ENCODE measurements around the gene SYT14. TPM values are rescaled to one million over a fixed set of nuclear protein-coding genes. Genes with fewer than 3 reads are reported as not detected.
"Not testable (repeated sequence)": the region's sequence is repeated elsewhere in the genome, so short reads cannot be mapped to it uniquely, and the experiment has no call there.

Gene SYT14
- total RNA-seq, 1 experiment from 2014 or later = 6.1 TPM

DNA sequence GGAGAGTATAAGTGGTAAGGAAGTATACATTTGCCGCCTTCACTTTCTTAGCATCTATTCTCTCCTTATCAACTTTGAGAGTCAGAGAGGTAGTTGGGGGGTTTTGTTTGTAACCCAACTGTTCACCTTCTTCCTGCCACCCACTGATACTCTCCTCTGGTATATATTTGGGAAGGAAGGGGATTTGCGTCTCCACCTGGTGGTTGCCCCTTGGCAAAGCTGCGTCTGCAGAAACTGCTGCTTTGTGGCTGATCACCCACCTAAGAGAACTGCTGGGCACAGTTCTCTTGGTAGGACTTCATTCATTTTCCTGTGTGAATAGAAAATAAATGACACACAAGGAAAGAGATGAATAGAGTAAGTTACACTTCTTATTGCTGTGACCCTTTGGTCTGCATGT is 87.0 kb downstream of the SYT14 start:
- DNase-seq (ENCODE audit: low read depth) = no peak

DNA sequence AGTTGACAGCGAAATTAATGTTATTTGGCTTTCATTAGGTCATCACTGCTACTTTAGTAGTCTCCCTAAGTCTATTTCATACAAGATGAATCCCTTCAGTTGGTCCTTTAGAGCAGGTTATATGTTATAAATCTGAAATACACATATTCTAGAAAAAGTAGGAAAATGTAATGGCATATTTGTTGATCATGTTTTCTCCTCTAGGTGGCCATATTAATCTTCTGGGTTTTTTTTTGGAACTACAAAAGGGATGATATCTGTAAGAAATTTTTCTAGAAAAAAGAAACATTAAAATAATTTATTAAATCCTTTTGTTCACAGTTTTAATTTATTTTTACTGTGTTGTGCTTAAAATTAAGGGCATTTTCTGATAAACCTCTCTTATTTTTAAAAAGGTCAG is 87.9 kb downstream of the SYT14 start:
- DNase-seq (ENCODE audit: low read depth) = no peak

DNA sequence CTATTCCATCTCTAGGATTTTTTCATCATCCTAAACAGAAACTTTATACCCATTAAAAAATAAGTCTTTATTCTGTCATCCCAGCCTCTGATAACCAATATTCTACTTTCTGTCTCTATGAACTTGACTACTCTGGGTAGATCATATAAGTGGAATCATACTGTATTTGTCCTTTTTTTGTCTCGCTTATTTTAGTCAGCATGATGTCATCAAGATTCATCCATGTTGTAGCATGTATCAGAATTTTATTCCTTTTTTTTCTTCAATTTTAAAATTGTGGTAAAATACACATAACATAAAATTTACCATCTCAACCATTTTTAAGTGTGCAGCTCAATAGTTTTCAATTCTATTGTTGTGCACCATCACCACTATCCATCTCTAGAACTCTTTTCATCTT is 90.0 kb downstream of the SYT14 start:
- DNase-seq (ENCODE audit: low read depth) = no peak

DNA sequence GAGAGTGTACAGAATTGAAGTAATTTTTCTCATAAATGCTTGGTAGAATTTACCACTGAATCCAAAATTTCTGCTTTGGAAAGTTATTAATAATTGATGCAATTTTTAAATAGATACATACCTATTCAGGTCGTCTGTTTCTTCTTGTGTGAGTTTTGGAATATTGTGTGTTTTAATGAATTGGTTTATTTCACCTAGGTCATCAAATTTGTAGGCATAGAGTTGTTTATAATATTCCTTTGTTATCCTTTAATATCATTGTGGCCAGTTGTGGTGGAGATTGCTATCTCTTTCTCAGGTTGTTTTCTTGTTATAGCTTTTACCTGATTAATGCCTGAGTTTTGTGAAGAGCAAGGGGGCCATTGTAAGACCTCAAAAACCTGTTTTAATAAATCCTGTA is 93.5 kb downstream of the SYT14 start:
- DNase-seq (ENCODE audit: low read depth) = no peak

DNA sequence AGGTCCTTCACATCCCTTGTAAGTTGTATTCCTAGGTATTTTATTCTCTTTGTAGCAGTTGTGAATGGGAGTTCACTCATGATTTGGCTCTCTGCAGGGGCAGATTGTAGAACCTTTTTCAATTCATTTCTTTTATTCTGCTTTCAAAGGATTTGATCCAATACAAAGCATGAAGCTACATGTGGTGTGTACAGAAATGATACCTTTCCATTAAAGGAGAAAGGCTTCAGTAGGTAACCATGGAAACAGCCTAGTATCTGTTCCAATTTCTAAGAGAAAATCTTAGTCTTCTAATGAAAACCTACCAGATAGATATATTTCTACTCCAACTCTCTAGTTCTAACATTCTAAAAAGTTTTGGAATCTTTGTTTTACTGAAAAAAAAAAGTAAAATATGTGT is 105.0 kb downstream of the SYT14 start:
- no peak for DNase-seq (ENCODE audit: low read depth)

DNA sequence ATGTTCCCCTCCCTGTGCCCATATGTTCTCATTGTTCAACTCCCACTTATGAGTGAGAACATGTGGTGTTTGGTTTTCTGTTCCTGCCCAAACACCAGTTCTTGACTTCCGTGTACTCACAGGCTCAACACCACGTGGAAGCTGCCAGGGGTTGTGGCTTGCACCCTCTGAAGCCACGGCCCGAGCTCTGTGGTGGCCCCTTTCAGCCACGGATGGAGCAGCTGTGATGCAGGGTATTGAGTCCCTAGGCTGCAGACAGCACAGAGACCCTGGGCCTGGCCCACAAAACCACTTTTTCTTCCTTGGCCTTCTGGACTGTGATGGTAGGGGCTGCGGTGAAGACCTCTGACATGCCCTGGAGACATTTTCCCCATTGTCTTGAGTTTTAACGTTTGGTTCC is 111.6 kb downstream of the SYT14 start:
- peak; percentile 32 for DNase-seq (ENCODE audit: low read depth)

DNA sequence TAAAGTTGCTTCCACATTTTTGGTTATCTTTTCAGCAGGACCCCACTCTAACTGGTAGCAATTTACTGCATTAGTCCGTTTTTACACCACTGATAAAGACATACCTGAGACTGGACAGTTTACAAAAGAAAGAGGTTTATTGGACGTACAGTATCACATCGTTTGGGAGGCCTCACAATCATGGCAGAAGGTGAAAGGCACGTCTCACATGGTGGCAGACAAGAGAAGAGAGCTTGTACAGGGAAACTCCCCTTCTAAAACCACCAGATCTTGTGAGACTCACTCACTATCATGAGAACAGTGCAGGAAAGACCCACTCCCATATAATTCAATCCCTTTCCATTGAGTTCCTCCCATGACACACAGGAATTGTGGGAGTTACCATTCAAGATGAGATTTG is 112.5 kb downstream of the SYT14 start:
- DNase-seq (ENCODE audit: low read depth) = not testable (repeated sequence)

DNA sequence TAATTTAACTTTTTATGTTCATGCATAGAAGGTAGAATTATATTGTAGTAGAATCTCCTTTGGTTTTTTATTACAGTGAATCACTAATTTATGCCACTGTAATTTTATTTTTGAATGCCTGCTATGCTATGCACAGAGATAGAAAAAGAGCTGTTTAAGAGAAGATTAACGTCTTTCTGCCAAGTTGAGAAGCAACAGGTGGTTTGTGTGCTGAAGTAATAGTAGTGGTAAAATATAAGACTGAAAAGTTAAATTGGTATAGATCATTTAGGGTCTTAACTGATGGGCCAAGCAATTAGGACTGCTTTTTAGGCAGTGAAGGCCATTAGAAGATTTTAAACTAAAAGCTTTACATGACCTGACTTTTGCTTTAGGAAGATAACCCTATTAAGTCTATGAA is 115.1 kb downstream of the SYT14 start:
- DNase-seq (ENCODE audit: low read depth) = no peak

DNA sequence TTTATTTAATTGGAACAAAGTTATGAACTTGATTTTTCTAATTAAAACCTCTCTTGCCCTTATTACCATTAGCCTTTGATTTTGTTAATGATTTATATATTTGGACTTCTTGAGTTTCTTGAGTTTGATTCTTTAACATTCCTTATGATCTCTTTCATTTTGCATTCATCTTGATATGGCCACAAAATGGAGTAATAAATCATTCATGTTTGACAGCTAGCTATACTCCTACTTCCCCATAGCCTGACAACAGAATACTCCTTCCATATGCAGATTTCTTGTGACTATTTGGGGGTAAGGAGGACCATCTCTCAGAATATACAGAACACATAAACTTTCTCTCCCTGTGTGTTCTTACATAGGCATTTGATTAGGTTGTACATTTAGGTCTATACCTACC is 119.6 kb downstream of the SYT14 start:
- DNase-seq (ENCODE audit: low read depth) = no peak

DNA sequence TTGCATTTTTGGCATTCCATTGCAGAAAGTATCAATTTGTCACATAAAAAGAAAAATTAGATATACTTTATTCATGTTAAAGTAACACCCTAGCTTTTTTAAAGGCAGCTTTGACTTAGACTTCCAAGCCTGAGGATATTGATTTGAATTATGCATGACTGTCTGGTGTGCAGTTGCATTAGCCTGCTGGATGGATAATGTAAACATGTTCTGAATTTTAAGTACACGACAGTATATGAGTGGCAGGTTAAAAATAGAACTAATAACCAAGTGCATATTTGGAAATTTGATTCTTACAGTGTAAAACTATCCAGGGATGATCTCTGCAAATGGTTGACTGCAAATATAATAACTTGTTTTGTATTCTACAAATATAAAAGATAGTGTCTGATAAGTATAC is 124.0 kb downstream of the SYT14 start:
- DNase-seq (ENCODE audit: low read depth) = no peak

DNA sequence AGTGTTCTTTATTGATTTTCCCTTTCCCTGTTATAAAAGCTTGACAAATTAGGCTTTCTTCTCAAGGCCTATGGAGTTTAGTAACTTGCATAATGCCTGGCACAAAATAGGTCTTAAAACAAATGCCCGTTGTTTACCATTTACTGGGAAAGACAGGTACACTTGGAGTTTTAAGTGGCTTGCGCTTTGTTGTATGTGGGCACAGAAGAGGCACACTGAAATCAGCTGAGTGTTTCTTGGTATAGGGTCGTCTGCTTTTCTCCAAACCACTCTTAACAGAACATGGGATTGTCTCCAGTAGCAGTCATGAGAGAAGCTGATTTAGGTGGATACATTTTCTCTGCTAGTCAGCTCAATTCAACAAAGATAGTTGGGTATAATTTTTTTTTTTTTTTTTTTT is 132.5 kb downstream of the SYT14 start:
- DNase-seq (ENCODE audit: low read depth) = no peak

DNA sequence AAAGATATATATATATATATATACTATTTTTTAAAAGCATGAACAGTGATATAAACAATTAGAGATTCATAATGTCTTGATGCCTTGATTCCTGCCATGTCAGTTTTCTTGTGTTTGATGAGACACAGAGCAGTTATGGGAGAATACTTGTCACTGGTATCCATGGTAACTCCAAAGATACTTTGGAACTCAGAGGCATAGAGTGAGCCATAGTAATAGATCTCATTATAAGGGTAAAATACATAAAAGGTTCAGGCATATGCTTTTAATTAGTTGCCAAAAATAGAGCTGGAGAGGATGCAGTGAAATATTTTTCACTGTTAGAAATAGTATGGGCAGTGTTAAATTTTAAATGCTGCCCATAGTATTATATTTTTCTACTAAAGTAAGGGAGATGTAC is 134.1 kb downstream of the SYT14 start:
- peak; percentile 53 for DNase-seq (ENCODE audit: low read depth)

DNA sequence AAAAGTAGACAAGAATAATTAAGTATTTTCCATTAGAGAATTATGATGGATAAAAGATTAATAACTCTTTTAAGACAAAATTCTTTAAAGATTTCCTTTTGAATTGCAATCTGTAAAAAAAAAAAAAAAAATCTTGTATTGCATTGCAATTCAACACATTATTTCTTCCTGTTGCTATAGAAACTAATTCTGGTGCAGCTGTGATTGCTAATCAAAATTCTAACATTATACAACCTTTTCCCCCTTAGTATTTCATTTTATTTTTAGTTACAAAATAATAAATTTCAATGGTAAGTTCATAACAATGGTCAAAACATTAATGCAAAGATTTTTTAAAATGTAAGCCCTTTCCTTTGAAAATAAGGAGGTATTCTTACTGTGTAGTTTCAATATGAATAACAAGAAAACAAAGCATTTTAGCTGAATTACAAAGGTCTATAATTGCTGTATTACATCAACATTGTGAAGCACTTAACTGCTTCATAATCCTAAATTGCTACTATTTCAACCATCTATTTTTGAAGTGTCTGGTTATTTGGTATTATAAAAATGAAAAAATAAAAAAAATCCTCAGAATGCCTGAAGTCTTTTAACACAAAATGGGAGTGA is 135.0 kb downstream of the SYT14 start:
- DNase-seq (ENCODE audit: low read depth) = no peak

DNA sequence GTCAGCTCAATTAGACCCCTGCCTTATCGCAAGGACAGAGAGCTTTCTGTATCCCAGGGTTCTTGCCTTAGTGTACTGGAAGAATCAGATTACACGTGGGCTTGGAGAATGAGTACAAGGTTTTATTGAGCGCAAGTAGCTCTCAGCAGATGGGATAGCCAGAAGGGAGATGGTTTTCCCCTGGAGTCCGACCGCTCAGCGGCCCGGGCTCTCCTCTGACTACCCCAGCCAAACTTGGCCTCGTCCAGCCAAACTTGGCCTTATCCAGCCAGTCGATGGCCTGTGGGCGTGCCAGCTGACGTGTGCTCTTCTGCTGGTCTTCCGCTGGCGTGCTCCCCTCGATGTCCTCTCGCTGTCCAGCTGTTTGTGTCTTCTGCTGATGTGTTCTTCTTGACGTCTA is 136.9 kb downstream of the SYT14 start:
- DNase-seq (ENCODE audit: low read depth) = no peak

DNA sequence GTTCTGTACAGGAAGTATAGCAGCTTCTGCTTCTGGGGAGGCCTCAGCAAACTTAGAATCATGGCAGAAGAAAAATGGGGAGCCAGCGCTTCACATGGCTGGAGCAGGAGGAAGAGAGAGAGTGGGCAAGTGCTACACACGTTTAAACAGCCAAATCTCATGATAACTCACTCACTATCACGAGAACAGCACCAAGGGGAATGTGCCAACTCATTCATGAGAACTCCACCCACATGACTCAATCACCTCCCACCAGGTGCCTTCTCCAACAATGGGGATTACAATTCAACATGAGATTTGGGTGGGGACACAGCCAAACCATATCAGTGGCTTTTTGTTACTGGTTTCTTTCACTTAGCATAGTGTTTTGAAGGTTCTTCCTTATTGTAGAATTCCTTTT is 138.6 kb downstream of the SYT14 start:
- peak; percentile 18 for DNase-seq (ENCODE audit: low read depth)

DNA sequence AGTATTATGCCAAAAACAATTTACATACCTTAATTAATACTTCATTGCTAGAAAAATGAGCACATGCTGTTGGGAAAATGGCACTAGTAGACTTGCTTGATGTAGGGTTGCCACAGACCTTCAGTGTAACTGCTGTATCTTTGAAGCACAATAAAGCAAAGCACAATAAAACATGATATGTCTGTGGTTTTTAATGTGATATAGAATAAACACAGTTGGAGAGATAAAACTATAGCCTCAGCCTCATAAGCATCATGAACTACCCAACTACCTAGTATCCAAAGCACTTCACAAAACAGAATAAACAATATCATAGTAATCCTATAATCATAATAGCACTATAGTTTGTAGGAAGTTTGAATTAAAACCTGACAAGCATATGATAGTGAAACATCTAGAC is 143.5 kb downstream of the SYT14 start:
- no peak for DNase-seq (ENCODE audit: low read depth)

DNA sequence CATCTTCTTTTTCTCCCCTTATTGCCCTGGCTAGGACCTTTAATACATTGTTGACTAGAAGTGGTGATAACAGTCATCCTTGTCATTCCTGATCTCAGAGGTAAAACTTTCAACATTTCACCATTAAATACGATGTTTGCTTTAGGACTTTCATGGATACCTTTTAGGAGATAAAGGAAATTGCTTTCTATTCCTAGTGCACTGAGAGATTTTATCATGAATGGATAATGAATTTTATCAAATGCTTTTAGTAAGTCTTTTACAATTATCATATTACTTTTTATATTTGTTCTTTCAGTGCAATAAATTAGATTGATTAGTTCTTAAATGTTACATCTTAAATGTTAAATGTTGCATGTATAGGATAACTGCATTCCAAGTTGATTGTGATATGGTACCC is 147.3 kb downstream of the SYT14 start:
- no peak for DNase-seq (ENCODE audit: low read depth)

DNA sequence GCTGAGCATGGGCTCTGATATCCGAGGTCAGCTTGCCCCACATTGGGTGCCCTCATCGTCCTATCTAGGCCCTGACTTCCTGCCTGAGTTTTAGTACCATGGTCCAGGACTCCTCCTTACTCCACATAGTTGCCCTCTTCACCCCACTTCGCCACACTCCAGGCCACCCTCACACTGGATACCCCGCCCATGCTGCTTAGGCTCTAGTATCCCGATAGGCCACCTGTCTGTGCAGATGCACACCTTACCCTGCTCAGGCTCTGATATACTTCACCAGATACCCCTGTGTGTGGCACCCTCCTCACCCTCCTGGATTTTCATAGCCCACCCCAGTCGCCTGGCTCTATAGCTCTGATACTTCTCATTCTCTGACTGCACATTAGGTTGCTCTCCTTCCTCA is 149.0 kb downstream of the SYT14 start:
- no peak for DNase-seq (ENCODE audit: low read depth)

DNA sequence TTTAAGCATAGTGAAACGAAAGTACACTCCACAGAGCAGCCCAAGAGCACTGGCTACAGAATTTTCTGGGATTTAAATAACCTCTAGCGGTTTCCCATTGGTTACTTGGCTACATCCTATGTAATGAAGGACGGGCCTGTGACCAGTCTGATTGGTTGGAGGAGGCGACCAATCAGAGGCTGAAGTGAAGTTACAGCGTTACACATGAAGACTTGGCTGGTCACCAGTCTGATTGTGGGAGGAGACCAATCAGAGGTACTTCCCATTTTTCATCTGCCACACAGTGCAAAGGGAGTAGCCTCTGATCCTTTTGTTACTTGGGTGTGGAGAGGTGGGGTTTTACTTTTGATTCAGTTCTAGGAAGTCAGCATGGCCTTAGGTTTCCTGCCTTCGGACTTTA is 151.8 kb downstream of the SYT14 start:
- peak; percentile 52 for DNase-seq (ENCODE audit: low read depth)

DNA sequence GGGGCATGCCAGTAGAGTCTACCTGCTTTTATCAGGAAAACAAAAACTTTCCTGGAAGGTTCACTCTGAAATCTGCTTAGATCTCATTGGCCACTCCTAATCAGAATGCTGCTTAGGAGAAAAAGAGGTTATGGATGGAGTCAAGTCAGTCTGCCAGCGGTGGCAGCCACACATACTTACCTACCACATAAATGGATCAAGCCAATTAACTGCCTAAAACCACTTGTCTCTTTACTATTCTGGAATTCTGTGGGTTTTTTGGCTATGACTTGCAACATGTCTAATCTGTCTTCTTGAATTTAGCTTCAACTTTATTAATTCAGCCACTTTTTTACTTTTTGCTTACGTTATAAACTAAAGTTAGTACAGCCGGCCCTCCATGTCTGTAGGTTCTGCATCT is 154.3 kb downstream of the SYT14 start:
- no peak for DNase-seq (ENCODE audit: low read depth)

DNA sequence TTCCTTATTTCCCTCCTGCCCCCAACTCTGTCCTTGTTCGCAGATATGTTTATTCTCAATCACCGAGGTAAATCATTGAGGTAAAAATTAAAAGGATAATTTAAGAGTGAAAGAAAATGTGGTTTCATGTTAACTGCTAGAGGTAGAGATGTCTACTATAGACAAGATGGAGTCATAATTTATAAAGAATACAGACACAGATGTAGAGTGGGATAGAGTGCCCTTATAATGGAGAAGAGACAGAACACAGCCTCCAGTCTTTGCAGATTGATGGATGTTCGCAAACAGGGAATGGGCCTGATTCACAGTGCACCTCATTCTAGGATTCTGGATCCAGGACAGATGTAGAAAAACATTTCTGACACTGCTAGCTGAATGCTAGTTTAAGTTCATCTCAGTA is 155.4 kb downstream of the SYT14 start:
- no peak for DNase-seq (ENCODE audit: low read depth)

DNA sequence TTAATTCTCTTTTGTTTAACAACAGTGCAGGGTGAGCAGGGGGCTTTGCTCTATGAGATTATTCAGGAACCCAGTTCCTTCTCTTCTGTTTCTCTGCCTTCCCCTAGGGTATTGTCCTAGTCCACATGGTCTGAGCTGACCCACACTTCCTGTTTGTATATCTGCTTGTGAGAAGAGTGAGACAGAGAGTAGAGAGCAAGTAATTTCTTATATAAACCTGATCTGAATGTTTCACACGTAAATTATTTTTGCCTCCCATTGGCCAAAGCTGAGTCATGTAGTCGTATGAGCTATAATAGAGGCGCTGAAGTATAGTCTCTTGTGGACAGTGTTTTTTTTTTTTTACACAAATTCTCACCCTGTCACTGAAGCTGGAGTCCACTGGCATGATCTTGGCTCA is 160.3 kb downstream of the SYT14 start:
- DNase-seq (ENCODE audit: low read depth) = peak; percentile 86

DNA sequence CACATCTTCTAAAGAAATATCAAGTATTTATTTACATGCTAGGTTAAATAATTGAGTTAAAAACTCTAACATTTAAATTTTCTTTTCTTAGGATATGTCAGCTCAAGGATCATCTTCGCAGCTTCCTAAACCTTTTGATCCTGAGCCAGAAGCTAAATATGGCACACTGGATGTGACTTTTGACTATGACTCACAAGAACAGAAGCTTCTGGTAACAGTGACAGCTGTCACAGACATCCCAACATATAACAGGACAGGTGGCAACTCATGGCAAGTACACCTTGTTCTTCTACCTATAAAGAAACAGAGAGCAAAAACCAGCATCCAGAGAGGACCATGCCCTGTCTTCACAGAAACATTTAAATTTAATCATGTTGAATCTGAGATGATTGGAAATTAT is 161.9 kb downstream of the SYT14 start:
- DNase-seq (ENCODE audit: low read depth) = peak; percentile 23

DNA sequence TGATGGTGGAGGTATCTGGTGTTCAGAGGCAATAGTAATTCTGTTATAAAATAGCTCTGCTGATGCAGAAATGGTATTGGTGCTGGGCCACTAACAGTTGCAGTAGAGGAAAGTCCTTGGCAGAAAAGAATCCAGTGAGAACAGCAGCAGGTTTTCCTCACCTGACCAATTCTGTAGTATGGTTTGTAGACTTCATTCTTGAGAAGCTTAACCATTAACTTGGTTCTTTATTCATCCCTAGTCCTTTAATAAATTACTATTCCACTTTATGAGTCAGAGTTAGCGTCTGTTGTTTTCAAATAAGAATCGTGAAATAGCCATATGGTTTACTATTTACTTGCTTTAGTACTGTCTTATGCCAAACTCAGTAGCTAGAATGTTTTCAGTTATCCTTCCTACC is 166.1 kb downstream of the SYT14 start:
- no peak for DNase-seq (ENCODE audit: low read depth)

DNA sequence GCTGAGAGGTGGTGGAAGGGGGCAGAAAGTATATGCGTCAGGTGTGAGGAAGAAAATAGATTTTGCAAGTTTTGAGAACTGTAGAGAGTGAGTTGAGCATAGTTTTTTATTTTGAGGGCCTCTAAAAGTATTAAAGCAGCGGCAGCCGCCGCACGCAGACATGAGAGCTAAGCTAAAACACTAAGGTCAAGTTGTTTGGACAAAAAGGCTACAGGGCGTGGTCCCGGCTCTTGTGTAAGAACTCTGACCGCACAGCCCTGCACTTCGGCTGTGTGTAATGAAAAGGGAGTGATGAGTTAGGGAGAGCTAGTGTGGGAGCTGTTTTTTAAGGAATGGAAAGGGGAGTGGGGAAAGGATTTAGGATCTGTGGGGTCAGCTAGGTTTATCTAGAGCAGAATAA is 174.9 kb downstream of the SYT14 start:
- not testable (repeated sequence) for DNase-seq (ENCODE audit: low read depth)
